HCEC 1CT (cell line): Measurements from ENCODE around the gene SLF2.

Source experiments
- DNase-seq: peaks from one replicate; pipeline ENCODE4 v3.0.0-alpha.2; 2017

Gene SLF2

DNA sequence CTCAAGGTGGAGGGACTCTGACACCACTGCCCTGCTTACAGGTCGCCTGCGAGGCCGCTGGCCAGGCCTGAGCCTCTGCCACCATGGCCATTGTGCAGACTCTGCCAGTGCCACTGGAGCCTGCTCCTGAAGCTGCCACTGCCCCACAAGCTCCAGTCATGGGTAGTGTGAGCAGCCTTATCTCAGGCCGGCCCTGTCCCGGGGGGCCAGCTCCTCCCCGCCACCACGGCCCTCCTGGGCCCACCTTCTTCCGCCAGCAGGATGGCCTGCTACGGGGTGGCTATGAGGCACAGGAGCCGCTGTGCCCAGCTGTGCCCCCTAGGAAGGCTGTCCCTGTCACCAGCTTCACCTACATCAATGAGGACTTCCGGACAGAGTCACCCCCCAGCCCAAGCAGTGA lies 89.7 kb downstream of the SLF2 start:
- DNase-seq = no peak

DNA sequence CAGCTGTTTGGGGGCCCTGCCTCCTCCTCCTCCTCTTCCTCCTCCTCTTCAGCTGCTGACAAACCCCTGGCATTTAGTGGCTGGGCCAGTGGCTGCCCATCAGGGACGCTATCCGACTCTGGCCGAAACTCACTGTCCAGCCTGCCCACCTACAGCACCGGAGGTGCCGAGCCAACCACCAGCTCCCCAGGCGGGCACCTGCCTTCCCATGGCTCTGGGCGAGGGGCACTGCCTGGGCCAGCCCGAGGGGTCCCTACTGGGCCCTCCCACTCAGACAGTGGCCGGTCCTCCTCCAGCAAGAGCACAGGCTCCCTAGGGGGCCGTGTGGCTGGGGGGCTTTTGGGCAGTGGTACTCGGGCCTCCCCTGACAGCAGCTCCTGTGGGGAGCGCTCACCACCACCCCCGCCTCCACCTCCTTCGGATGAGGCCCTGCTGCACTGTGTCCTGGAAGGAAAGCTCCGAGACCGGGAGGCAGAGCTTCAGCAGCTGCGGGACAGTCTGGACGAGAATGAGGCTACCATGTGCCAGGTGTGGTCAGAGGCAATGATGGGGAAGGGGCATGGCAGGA lies 91.0 kb downstream of the SLF2 start:
- no peak for DNase-seq

DNA sequence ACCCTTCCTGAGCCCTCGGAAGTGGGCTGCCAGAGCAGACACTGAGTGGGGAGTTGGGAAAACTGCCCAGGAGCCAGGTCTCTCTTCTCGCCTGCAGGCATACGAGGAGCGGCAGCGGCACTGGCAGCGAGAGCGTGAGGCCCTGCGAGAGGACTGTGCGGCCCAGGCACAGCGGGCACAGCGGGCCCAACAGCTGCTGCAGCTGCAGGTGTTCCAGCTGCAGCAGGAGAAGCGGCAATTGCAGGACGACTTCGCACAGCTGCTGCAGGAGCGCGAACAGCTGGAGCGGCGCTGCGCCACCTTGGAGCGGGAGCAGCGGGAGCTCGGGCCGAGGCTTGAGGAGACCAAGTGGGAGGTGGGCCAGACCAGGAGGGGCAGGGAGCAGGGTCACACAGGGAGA lies 92.6 kb downstream of the SLF2 start:
- no peak for DNase-seq

DNA sequence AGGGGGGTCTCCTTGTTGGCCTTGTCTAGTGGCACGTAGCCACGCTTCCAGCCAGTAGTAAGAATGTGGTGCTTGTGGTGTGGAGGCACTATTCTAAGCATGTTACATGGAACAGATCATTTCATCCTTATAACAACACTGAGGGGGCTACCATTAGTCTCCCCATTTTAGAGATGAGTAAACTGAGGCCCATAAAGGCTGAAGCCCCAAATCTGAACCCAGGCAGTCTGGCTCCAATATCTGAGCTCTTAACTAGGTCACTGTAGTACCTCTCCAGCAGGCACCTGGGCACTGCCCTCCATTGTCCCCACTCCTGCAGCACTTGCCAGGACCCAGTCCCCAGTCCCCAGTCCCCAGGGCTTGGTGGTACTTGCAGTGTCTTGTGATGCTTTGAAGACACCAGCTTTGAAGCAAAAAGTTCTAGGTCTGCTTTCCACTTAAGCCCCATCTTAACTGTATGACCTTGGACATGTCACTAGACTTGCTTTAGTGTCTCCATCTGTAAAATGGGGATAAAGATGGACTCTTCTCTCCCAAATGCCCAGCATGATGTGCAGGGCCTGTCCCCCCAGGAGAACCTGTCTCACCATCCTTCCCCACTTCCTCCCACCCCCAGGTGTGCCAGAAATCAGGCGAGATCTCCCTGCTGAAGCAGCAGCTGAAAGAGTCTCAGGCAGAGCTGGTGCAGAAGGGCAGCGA lies 93.3 kb downstream of the SLF2 start:
- no peak for DNase-seq

DNA sequence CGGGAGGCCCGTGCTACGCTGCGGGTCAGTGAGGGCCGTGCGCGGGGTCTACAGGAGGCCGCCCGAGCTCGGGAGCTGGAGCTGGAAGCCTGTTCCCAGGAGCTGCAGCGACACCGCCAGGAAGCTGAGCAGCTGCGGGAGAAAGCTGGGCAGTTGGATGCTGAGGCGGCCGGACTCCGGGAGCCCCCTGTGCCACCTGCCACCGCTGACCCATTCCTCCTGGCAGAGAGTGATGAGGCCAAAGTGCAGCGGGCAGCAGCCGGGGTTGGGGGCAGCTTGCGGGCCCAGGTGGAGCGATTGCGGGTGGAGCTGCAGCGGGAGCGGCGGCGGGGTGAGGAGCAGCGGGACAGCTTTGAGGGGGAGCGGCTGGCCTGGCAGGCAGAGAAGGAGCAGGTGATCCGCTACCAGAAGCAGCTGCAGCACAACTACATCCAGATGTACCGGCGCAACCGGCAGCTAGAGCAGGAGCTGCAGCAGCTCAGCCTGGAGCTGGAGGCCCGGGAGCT lies 93.9 kb downstream of the SLF2 start:
- DNase-seq = peak; percentile 28

DNA sequence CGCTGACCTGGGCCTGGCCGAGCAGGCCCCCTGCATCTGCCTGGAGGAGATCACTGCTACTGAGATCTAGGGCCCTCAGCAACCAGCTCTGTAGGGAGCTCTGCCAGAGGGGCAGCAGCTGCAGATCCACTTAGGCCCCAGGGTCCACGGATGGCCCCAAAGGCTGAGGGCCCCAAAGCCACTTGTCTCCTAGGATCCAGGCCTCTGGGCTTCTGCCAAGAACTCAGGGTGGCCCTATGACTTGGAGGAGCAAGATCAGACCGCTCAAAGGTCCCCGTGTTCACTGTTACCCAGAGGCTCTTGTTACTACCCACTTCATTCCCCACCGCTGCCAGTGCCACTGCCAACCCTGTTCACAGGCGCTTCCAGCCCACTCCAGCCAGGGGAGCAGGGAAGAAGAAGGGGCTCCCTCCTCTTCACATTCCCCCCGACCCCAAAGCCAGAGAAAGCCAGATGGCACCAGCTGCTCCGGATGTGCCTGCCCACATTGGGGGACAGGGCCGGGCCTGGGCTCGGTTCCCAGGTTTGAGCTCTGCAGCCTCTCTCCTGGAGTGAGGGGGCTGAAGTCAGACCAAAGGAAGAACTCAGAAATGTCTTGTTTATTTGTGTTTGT lies 94.4 kb downstream of the SLF2 start:
- DNase-seq = peak; percentile 49

DNA sequence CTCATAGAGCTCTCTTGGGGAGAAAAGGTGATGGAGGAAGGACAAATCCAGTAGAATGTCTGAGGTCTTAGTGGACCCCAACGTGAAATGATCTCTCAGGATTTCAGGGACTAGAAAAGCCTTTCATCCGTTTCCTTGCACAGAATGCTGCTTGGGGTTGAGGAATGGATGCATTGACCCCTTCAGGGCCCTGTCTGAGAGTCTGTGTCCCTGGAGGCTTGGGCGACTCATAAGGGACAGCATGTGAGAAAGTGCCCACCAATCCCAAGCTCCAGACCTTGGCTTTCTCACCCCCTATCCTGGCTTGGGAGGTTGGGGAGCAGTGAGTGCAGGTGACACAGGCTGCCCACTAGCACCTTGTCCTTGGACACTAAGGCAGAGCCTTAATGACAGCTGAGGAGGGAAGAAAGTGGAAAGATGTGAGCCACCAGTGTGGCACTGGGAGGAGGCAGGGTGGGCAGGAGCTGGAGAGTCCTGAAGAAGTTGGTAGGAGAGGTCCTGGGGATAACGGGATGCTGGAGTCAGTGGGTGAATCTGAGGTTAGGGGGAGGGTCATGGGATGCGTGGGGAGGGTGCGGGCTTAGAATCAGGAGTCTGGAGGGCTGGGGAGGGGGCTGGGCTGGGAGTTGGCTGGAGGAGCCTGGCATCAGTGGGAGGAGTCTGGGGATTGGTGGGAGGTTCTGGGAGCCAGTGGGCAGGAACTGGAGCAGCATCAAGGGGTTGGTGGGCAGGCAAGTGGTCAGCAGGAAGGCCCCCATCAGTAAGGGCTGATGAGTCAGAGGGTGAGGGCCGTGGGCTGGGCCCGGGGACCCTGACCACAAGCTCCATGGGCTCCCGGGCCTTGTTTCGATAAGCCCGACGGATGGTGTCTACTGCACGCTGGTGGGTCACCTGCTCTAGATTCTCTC lies 95.4 kb downstream of the SLF2 start:
- no peak for DNase-seq

DNA sequence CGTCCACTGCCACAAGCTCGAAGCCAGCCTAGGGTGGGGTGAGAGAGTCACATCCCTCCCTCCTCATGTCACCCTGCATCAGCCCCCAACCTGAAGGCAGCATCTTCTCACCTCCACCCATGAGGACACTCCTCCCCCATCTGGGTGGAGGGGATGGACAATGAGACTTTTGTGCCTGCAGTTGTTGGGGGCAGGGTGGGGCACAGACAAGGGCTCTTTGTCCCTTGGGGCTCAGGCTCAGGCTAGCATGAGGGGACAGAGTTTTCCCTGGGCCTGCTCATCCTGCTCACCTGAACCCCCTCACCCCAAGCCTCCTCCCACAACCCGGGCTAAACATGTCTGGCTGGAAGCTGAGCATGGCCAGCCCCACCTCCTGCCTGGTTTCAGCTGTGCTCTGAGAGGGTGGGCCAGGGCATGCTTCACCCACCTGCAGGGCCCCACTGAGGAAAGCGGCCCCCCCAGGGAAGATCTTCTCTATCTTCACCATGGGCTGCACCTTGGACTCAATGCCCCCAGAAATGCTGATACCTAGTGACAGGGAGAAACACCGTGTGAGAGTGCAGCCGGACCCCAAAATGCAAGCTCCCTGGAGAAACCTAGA lies 96.2 kb downstream of the SLF2 start:
- DNase-seq = no peak

DNA sequence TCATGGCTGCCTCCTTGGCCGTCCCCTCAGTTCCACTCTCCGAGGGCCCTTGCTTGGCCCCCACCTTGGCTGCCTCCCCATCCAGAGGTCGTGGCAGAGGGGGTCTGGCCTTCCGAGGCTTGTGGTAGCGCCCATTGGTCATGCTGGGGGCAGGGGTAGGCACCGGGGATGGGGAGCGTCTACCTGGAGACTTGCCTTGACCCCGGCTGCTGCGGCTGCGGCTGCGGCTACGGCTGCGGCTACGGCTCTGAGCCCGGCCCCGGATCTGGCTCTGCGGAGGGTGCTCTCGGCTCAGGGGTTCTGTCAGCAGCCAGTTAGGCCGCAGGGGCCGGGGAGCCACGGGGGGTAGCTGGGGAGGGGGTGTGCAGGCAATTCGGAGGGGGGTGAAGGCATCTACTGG lies 97.6 kb downstream of the SLF2 start:
- DNase-seq = no peak

DNA sequence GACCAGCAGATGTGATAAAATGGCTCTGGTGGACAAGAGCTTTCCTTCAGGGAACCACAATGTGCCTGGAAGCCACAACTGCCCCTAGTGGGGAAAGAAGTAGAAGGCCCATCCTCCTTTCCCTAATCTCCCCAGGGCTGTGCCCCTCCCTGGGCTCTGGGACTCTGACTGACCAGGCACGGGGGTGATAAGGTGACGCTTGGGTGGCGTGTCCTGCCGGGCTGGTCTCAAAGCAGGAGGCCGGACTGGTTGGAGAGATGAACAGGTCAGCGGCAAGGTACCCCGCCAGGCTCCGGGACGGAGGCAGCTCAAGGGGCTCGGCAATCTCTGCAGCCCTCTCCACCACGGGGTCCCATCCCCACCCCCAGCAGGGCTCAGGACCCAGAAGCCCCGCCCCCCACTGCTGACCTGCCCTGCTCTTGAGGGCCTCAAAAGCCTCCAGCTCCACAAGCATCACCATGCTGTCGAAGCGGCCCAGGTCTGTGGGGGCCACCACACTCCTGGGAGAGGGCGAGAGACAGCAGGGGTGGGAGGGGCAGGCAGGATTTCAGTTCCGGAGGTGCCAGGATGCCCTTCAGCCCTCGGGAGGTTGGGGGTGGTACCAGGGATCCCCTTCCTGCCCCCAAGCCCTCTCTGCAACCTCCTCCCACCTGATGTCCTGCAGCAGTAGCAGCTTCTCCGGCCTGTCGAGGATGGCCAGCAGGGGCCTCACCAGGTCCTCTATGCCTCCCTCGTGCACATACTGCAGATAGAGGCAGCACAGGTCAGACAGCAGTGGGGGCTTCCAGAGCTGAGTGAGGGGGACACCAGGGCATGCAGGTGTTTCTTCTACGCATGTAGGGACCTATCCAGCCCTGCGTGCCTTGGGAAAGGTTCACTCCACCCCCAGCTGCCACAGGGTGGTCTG lies 99.0 kb downstream of the SLF2 start:
- DNase-seq = no peak

DNA sequence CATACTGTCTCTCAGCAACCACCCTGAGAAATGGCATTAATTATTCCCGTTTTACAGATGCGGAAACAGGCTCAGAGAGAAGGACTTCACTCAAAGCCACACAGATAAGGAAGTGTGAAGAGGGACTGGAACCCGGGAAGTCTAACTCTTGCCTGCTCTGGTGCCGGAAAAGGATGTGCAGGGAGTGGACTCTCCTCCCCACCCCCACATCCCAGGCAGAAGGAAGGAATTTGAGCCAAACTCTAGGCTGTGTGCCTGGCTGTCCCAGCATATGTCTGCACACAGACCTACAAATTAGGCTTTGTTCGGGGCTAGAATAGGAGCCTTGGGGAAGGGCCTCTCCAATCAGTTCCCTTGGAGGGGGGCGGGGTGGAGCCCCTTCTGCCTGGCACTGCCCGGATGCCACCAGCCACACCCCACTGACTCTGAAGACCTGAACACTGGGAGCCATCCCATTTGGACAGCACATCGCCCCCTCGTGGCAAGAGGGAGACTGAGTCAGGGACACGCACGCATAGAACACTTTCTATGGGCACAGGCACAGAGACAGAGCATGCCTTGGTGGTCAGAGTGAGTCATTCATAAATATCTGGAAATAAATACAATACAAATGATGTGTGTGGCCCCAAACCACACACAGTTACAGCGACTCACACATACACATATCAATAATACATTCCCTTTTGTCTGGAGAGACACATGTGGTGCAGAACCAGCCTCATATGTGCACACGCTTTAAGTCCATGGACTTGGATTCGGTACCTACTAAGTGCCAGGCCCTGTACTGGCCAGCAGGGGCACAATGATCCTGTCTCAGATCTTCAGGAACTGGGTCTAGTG lies 100.0 kb downstream of the SLF2 start:
- DNase-seq = peak; percentile 95

DNA sequence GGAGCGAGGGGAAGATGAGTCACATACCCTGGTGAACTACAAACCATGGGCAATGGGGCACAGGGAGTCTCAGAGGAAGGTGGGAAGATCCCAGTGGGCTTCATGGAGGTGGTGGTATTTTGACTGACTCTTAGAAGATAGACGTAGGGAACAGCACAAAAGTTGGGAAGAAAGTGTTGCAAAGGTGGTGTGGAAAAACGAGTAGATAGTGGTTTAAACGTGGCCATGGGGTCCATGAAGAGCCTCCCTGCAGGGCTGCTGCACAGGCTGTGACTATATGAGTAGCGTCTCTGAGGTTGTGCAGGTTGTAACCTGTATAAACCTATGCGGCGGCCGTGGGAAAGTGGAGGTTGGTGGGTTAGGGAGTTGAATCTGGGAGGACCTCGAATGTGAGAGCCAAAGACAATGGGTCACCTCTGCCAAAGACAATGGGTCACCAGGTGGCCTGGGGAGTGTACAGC lies 100.6 kb downstream of the SLF2 start:
- DNase-seq = no peak

DNA sequence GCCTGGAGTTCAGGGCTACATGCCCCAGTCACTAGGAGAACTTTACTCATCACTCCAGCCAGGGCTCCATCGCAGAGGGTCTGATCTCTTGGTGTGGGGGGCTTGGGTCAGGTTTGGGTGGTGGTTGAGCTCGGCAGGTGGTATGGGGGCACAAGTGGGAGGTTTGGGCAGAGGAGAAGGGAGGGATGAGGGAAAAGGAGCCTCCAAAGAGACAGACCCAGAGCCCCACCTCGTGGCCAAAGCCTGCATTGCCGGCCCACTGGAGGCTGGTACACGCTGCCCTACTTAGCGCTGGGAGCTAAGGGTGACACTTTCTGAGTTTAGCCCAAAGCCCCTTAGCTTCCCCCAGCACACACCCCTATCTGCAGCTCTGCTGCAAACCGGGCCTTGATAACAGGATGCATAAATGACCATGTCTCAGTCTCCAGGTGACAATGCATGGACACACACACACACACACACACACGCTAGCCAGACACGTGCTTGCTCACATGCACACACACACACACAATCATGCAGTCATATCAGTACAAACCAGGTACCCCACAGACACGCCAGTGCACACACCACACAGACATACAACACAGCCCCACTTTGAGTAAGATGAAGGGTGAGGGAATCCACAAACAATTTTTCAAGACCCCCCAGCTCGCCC lies 101.6 kb downstream of the SLF2 start:
- DNase-seq = peak; percentile 56
